Colonic mucosa (tissue), 4 donors: ENCODE results near the gene SH3GLB1. TPM values are rescaled to one million over a fixed set of nuclear protein-coding genes. Genes with fewer than 3 reads are reported as not detected.

ENCODE experiments used
- DNase-seq: peaks from one replicate; pipeline ENCODE4 v3.0.0-alpha.2; 2020
- H3K27ac ChIP-seq: fragments of 200-600 bp; one replicate; pipeline ENCODE4 v1.8.0; 2021
- H3K27me3 ChIP-seq: fragments of 200-600 bp; one replicate; pipeline ENCODE4 v1.8.0; 2021
- H3K36me3 ChIP-seq: fragments of 200-600 bp; one replicate; pipeline ENCODE4 v1.8.0; 2021
- H3K4me1 ChIP-seq: fragments of 200-600 bp; one replicate; pipeline ENCODE4 v1.8.0; 2021; ENCODE audit warnings: mild to moderate bottlenecking
- H3K4me3 ChIP-seq: fragments of 200-600 bp; one replicate; pipeline ENCODE4 v1.8.0; 2021
- H3K9ac ChIP-seq, 2 donors: one replicate each; pipeline ENCODE4 v1.7.0; 2013; ENCODE audit warnings: control low read depth in 2 of 2, low read depth in 2 of 2, low read length in 2 of 2
- H3K9me3 ChIP-seq: fragments of 200-600 bp; one replicate; pipeline ENCODE4 v1.8.0; 2021
- CTCF ChIP-seq: fragments of 200-600 bp; IDR thresholded peaks from one replicate; pipeline ENCODE4 v1.8.0; 2022; ENCODE audit warnings: antibody characterized with exemption, mild to moderate bottlenecking
- intact Hi-C: fragments of 100-400 bp; cut with DNase I; formaldehyde crosslinking; loops from one replicate; pipeline ENCODE4 v1.14.1; 2022
- total RNA-seq, 2 donors: library from RNA; stranded (reverse); fragmentation: NEBNext Ultra II Directional in 1 of 2; extraction: Animal tissue kit (Norgen Biotek cat#: 25700) in 1 of 2; gene quantifications; one replicate each; pipeline ENCODE4 v1.2.1, GENCODE V29; 2021
- donor health status: healthy.
- donor health status: DM: no; HTN: no; CAD: no.
- donor health status: DM: no; HTN: no; CAD: no.

The SH3GLB1 gene
- total RNA-seq, 2 donors from 2014 or later, result 76.7 to 134 TPM

GRCh38 chr1:86774305-86775295, 70.2 kb downstream of the SH3GLB1 start:
- Histone ChIP-seq H3K4me1 (peaks cover 8% of the 10 kb centered on the region), H3K4me3 (no peak overlapping the region), H3K36me3 (no peaks in the 10 kb centered on the region), H3K27ac (no peak overlapping the region), H3K9me3 (no peaks in the 10 kb centered on the region), H3K27me3 (no peaks in the 10 kb centered on the region), H3K9ac (no peak overlapping the region)
- intact Hi-C loops, result no loop called here
- DNase-seq, result peak; percentile 42
- TF ChIP-seq CTCF, result no peak

GRCh38 chr1:86775395-86775794, 71.0 kb downstream of the SH3GLB1 start:
- H3K27me3 ChIP-seq, result no peaks in the 10 kb centered on the region
- intact Hi-C loops, result no loop called here
- H3K9me3 ChIP-seq, result no peaks in the 10 kb centered on the region
- no peak overlapping the region for H3K4me3 ChIP-seq
- no peak overlapping the region for H3K9ac ChIP-seq
- H3K36me3 ChIP-seq, result no peaks in the 10 kb centered on the region
- no peak for TF ChIP-seq CTCF
- no peak for DNase-seq
- H3K27ac ChIP-seq, result no peak overlapping the region
- peaks cover 8% of the 10 kb centered on the region for H3K4me1 ChIP-seq

- TF ChIP-seq CTCF, result no peak
- Histone ChIP-seq H3K9ac (no peak overlapping the region), H3K36me3 (no peaks in the 10 kb centered on the region), H3K27ac (no peak overlapping the region), H3K27me3 (no peaks in the 10 kb centered on the region), H3K9me3 (no peaks in the 10 kb centered on the region), H3K4me3 (no peak overlapping the region), H3K4me1 (peaks cover 8% of the 10 kb centered on the region)
- intact Hi-C loops, result no loop called here
- DNase-seq, result no peak
These were observed 71.7 kb downstream of the SH3GLB1 start for GRCh38 chr1:86776108-86776507.

GRCh38 chr1:86778569-86779239, 74.3 kb downstream of the SH3GLB1 start:
- Histone ChIP-seq H3K9me3 (no peaks in the 10 kb centered on the region), H3K36me3 (no peaks in the 10 kb centered on the region), H3K4me3 (no peak overlapping the region), H3K9ac (no peak overlapping the region), H3K27me3 (no peaks in the 10 kb centered on the region), H3K4me1 (peaks cover 8% of the 10 kb centered on the region), H3K27ac (no peak overlapping the region)
- intact Hi-C loops, result no loop called here
- no peak for TF ChIP-seq CTCF
- DNase-seq, result no peak

GRCh38 chr1:86779308-86780191, 75.2 kb downstream of the SH3GLB1 start:
- Histone ChIP-seq H3K36me3 (no peaks in the 10 kb centered on the region), H3K9ac (no peak overlapping the region), H3K27ac (no peak overlapping the region), H3K4me1 (peaks cover 5% of the 10 kb centered on the region), H3K9me3 (no peaks in the 10 kb centered on the region), H3K27me3 (no peaks in the 10 kb centered on the region), H3K4me3 (no peak overlapping the region)
- intact Hi-C loops, result loop anchor here (5.0 kb wide), 1 partner anchor 188 kb away; no protein-coding TSS in a partner anchor
- peak; percentile 31 for DNase-seq
- TF ChIP-seq CTCF, result no peak
